Uterus (tissue), 2 donors: Measurements from ENCODE around the gene IRF5.

Experiments used
- POLR2A ChIP-seq, 2 donors: fragments of 450-650 bp; IDR thresholded peaks; one replicate each; pipeline ENCODE4 v1.6.1; 2016; ENCODE audit warnings: antibody characterized with exemption in 2 of 2, mild to moderate bottlenecking in 1 of 2, moderate library complexity in 1 of 2
- TF ChIP-seq, protein P1 (sequence below), 4 experiments: fragments of 200-600 bp in 2 of 4; fragments of 450-650 bp in 2 of 4; sonication (generic) in 2 of 4; IDR thresholded peaks; one replicate each; pipeline ENCODE4 v1.5.1; 2016 to 2019; ENCODE audit warnings: antibody characterized with exemption in 4 of 4, mild to moderate bottlenecking in 2 of 4, moderate library complexity in 1 of 4

DNA sequence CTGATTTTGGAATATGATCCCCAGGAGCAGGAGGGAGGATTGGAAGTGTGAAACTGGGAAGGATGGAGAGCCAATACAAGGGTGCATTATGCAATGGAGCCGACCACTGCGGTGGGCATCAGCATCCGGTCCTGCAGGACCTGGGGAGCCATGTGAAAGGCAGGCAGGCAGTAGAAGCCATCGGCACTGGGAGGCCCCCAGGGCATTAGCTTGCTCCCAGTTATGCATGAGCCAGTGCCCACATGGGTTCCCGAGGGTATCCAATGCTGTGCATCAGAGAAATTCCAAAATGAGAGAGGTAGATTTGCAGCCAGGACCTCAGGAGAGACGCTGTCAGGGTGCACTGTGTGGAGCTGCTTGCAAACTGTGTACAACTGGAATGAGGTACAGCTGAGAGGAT is 18.5 kb upstream of the IRF5 start:
- TF ChIP-seq, protein P1, sequence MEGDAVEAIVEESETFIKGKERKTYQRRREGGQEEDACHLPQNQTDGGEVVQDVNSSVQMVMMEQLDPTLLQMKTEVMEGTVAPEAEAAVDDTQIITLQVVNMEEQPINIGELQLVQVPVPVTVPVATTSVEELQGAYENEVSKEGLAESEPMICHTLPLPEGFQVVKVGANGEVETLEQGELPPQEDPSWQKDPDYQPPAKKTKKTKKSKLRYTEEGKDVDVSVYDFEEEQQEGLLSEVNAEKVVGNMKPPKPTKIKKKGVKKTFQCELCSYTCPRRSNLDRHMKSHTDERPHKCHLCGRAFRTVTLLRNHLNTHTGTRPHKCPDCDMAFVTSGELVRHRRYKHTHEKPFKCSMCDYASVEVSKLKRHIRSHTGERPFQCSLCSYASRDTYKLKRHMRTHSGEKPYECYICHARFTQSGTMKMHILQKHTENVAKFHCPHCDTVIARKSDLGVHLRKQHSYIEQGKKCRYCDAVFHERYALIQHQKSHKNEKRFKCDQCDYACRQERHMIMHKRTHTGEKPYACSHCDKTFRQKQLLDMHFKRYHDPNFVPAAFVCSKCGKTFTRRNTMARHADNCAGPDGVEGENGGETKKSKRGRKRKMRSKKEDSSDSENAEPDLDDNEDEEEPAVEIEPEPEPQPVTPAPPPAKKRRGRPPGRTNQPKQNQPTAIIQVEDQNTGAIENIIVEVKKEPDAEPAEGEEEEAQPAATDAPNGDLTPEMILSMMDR (IDR thresholded peaks at IDR 0.05), result no peak
- TF ChIP-seq POLR2A (IDR thresholded peaks at IDR 0.05), result no peak
